WTC11 (cell line): ENCODE data around the gene SLC35F4.

Source experiments
- CBFB ChIP-seq: sonication (generic); formaldehyde crosslinking; IDR thresholded peaks from 2 replicates; pipeline ENCODE4 v1.8.1; 2022; ENCODE audit warnings: mild to moderate bottlenecking, low read depth, missing genetic modification reagents
- ZNF317 ChIP-seq: sonication (generic); formaldehyde crosslinking; IDR thresholded peaks from 2 replicates; pipeline ENCODE4 v1.8.1; 2023; ENCODE audit warnings: low read depth, mild to moderate bottlenecking, moderate library complexity, missing genetic modification reagents, borderline replicate concordance
- TF ChIP-seq, protein P1 (sequence below): sonication (generic); formaldehyde crosslinking; IDR thresholded peaks from 2 replicates; pipeline ENCODE4 v1.8.0; 2023; ENCODE audit warnings: mild to moderate bottlenecking, missing genetic modification reagents
- TF ChIP-seq, protein P2 (sequence below): sonication (generic); formaldehyde crosslinking; IDR thresholded peaks from 2 replicates; pipeline ENCODE4 v1.8.0; 2022; ENCODE audit warnings: mild to moderate bottlenecking, missing genetic modification reagents
- TF ChIP-seq, protein P3 (sequence below): fragments of 250-450 bp; sonication (Bioruptor Pico); IDR thresholded peaks from 2 replicates; pipeline ENCODE4 v1.9.0; 2021; ENCODE audit warnings: mild to moderate bottlenecking
- TF ChIP-seq, protein P4 (sequence below): fragments of 200-600 bp; IDR thresholded peaks from 2 replicates; pipeline ENCODE4 v1.8.0; 2022; ENCODE audit warnings: antibody characterized with exemption
- TF ChIP-seq, protein P5 (sequence below): sonication (generic); formaldehyde crosslinking; IDR thresholded peaks from 2 replicates; pipeline ENCODE4 v1.8.1; 2023; ENCODE audit warnings: mild to moderate bottlenecking, missing genetic modification reagents, moderate library complexity
- TF ChIP-seq, protein P6 (sequence below): sonication (generic); formaldehyde crosslinking; IDR thresholded peaks from 2 replicates; pipeline ENCODE4 v1.8.0; 2022; ENCODE audit warnings: missing genetic modification reagents

DNA sequence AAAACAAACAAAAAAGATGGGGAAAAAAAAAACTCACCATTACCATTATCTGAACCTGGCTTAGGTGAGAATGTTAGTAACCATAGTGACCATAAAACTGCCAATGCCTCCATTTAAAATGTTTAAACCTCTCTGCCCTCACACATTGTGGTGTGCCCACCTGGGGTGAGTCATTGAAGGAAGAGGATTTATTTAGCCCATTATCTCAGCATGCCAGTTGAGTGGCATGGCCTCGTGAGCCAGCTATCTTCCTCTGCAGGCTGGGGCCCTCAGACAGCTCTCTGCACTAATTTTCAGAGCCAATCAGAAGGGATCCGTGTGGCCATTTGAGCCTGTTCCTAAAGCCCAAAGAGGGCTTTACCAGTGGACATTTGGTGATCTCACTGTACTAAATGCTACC, 290.4 kb downstream of the SLC35F4 start:
- TF ChIP-seq, protein P1, sequence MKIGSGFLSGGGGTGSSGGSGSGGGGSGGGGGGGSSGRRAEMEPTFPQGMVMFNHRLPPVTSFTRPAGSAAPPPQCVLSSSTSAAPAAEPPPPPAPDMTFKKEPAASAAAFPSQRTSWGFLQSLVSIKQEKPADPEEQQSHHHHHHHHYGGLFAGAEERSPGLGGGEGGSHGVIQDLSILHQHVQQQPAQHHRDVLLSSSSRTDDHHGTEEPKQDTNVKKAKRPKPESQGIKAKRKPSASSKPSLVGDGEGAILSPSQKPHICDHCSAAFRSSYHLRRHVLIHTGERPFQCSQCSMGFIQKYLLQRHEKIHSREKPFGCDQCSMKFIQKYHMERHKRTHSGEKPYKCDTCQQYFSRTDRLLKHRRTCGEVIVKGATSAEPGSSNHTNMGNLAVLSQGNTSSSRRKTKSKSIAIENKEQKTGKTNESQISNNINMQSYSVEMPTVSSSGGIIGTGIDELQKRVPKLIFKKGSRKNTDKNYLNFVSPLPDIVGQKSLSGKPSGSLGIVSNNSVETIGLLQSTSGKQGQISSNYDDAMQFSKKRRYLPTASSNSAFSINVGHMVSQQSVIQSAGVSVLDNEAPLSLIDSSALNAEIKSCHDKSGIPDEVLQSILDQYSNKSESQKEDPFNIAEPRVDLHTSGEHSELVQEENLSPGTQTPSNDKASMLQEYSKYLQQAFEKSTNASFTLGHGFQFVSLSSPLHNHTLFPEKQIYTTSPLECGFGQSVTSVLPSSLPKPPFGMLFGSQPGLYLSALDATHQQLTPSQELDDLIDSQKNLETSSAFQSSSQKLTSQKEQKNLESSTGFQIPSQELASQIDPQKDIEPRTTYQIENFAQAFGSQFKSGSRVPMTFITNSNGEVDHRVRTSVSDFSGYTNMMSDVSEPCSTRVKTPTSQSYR, result no peak
- TF ChIP-seq CBFB (CRISPR knock-in tag), result no peak
- TF ChIP-seq, protein P2, sequence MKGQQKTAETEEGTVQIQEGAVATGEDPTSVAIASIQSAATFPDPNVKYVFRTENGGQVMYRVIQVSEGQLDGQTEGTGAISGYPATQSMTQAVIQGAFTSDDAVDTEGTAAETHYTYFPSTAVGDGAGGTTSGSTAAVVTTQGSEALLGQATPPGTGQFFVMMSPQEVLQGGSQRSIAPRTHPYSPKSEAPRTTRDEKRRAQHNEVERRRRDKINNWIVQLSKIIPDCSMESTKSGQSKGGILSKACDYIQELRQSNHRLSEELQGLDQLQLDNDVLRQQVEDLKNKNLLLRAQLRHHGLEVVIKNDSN (CRISPR knock-in tag), result no peak
- TF ChIP-seq, protein P3, sequence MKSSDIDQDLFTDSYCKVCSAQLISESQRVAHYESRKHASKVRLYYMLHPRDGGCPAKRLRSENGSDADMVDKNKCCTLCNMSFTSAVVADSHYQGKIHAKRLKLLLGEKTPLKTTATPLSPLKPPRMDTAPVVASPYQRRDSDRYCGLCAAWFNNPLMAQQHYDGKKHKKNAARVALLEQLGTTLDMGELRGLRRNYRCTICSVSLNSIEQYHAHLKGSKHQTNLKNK (CRISPR knock-in tag), result no peak
- TF ChIP-seq, protein P4, sequence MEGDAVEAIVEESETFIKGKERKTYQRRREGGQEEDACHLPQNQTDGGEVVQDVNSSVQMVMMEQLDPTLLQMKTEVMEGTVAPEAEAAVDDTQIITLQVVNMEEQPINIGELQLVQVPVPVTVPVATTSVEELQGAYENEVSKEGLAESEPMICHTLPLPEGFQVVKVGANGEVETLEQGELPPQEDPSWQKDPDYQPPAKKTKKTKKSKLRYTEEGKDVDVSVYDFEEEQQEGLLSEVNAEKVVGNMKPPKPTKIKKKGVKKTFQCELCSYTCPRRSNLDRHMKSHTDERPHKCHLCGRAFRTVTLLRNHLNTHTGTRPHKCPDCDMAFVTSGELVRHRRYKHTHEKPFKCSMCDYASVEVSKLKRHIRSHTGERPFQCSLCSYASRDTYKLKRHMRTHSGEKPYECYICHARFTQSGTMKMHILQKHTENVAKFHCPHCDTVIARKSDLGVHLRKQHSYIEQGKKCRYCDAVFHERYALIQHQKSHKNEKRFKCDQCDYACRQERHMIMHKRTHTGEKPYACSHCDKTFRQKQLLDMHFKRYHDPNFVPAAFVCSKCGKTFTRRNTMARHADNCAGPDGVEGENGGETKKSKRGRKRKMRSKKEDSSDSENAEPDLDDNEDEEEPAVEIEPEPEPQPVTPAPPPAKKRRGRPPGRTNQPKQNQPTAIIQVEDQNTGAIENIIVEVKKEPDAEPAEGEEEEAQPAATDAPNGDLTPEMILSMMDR, result no peak
- TF ChIP-seq, protein P5, sequence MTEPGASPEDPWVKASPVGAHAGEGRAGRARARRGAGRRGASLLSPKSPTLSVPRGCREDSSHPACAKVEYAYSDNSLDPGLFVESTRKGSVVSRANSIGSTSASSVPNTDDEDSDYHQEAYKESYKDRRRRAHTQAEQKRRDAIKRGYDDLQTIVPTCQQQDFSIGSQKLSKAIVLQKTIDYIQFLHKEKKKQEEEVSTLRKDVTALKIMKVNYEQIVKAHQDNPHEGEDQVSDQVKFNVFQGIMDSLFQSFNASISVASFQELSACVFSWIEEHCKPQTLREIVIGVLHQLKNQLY, result no peak
- no peak for TF ChIP-seq ZNF317
- TF ChIP-seq, protein P6, sequence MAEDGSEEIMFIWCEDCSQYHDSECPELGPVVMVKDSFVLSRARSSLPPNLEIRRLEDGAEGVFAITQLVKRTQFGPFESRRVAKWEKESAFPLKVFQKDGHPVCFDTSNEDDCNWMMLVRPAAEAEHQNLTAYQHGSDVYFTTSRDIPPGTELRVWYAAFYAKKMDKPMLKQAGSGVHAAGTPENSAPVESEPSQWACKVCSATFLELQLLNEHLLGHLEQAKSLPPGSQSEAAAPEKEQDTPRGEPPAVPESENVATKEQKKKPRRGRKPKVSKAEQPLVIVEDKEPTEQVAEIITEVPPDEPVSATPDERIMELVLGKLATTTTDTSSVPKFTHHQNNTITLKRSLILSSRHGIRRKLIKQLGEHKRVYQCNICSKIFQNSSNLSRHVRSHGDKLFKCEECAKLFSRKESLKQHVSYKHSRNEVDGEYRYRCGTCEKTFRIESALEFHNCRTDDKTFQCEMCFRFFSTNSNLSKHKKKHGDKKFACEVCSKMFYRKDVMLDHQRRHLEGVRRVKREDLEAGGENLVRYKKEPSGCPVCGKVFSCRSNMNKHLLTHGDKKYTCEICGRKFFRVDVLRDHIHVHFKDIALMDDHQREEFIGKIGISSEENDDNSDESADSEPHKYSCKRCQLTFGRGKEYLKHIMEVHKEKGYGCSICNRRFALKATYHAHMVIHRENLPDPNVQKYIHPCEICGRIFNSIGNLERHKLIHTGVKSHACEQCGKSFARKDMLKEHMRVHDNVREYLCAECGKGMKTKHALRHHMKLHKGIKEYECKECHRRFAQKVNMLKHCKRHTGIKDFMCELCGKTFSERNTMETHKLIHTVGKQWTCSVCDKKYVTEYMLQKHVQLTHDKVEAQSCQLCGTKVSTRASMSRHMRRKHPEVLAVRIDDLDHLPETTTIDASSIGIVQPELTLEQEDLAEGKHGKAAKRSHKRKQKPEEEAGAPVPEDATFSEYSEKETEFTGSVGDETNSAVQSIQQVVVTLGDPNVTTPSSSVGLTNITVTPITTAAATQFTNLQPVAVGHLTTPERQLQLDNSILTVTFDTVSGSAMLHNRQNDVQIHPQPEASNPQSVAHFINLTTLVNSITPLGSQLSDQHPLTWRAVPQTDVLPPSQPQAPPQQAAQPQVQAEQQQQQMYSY (CRISPR knock-in tag), result no peak
